Mucosa of gallbladder (tissue), 1 donor: Measurements from ENCODE around the gene ACR. TPM values are rescaled to one million over a fixed set of nuclear protein-coding genes. Genes with fewer than 3 reads are reported as not detected.
"Not testable (repeated sequence)": the region's sequence is repeated elsewhere in the genome, so short reads cannot be mapped to it uniquely, and the experiment has no call there.

ENCODE experiments used
- DNase-seq: peaks from one replicate; pipeline ENCODE4 v3.0.0-alpha.2; 2020; ENCODE audit warnings: low spot score
- total RNA-seq: library from RNA; stranded (reverse); gene quantifications from one replicate; pipeline ENCODE4 v1.2.1, GENCODE V29; 2021
- donor health status: DM: no; HTN: no; CAD: no.

The ACR gene
- total RNA-seq, 1 donor from 2014 or later, result 0.92 TPM

DNA sequence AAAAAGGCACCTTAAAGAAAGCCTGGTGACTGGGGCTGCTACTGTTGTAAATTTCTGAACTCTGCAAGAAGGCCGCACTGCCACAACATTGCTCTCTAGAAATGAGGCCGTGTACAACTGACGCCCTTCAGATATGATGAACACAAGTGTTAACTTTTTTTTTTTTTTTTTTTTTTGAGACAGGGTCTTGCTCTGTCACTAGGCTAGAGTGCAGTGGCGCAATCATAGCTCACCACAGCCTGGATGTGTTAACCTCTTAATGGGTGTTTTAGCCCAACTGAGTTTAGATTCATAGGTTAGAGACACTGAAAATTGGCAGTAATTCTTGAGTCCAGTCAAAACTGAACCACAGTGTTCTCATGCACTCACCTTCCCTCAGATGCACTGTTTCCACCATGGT lies 42.2 kb downstream of the ACR start:
- not testable (repeated sequence) for DNase-seq

DNA sequence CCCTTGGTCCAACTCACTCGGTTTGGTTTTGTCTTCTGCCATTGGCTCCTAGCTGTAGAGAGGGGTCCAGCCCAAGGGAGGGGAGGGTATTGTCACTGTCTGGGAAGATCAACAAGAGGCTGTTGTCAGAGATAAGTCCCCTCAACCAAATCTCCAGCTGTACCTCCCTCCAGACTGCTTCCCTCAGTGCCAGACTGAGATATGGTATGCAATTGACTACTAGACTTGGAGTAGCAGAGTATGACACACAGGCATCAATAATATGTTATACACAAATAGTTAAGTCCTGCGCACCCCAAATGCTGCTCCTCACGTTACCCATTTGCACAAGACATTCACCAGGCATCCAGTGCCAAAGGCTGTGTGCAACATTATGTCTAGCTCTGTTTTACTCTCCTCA lies 44.2 kb downstream of the ACR start:
- not testable (repeated sequence) for DNase-seq

DNA sequence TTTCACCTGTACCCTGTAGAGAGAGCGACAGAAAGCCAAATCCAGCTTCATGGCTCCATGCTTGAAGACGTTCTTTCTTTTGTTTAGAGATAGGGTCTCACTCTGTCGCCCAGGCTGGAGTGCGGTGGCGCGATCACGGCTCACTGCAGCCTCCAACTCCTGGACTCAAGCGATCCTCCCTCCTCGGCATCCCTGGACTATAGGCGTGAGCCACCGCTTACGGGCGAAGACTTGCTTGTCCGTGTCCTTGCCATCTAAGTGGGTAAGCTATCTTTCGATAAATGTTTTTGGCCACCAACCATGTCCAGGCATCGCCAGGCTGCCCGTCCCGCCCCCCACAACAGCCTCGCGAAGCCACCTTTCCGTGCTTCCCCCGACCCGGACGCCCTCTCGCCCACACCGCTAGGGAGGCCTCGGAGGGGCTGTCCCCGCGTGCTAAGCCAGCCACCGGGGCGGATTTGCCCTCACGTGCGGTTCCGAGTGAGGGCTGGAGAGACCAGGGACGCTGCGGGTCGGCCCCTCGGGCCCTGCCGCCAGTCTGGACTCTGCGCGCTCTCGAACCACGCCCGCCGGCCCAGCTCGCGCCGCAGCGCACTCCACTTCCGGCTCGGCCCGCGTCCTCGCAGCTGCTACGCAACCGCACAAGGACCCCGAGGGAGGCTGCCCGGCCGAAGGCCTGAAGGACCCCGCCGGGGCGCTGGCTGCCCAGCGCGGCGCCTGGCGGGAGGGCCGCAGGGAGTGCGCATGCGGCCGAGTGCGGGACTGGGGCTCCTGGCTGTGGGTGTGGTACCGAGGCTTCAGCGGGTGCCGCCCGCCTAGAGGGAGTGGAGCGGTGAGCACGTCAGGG lies 45.3 kb downstream of the ACR start, which contains the start of gene RABL2B:
TSS of gene RABL2B (minus strand) at position 604 of the 847 bp plus-strand sequence. CDS start 1,342 bp downstream, outside the sequence.
- DNase-seq, result peak; percentile 89

DNA sequence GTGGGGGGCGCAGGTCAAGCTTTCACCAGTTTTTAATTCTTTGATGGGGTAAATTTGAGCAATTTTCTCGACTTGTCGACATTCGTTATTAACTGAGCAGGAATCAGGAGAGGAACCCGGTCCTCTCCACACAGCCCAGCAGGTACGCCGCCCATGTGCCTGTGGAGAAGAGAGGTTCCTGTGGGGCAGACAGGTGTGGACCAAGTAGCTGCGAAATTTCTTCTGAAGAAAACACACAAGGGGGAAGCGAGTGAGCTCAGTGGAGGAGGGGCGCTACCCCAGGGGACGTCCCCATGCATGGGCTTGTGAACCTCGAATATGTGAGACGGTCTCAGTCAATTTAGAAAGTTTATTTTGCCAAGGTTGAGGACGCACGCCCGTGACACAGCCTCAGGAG lies 45.9 kb downstream of the ACR start:
- not testable (repeated sequence) for DNase-seq

DNA sequence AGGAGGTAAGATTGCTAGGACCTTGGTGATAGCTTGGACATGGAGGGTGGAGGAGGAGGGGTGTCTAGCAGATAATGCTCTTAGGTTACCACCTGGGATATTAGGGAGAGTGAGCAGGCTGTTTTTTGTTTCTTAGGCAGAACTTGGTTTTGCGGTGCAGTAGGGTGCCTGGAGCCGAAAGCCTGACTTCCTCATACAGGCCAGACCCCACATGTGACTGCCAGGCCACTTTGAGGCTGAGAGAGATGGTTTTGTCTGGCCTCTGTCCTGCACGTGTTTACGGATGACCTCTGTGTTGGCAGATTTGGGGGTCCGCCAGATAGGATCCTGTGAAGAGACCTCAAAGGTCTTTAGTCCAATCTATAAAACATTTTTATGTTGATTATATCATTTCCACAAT lies 47.3 kb downstream of the ACR start:
- DNase-seq, result not testable (repeated sequence)

DNA sequence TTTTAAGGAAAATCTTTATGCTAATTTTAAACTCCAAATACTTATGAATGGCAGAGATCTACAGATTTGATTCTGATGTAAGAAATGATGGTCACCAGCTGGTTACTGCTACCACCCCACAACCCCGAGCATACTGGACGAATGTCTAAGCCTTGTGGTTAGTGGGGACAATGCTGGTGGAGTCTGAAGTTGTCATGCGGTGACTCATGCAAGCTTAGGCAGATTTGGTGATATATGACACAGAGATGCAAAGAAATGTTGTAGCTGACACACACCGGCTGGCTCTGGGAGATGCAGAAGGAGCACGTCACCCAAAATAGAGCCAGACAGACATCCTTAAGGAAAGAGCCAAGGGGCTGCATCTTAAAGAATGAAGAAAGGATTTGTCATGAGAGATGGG lies 48.9 kb downstream of the ACR start:
- not testable (repeated sequence) for DNase-seq

Other genes starting within 250 kb of the ACR start
- gene LMF2, start 230.5 kb upstream of the ACR start, total RNA-seq, result 89.1 TPM
- gene NCAPH2, start 230.0 kb upstream of the ACR start, total RNA-seq, result 35.2 TPM
- gene SCO2, start 212.6 kb upstream of the ACR start, total RNA-seq, result 1.3 TPM
- 34.8 TPM for gene TYMP, start 208.2 kb upstream of the ACR start, total RNA-seq
- 0.17 TPM for gene KLHDC7B, start 192.3 kb upstream of the ACR start, total RNA-seq
- gene SYCE3, start 175.3 kb upstream of the ACR start, total RNA-seq, result not detected
- 32.4 TPM for gene CPT1B, start 159.8 kb upstream of the ACR start, total RNA-seq
- gene CHKB, start 155.4 kb upstream of the ACR start, total RNA-seq, result 106 TPM
- 0.89 TPM for gene MAPK8IP2, start 137.4 kb upstream of the ACR start, total RNA-seq
- gene ARSA, start 110.1 kb upstream of the ACR start, total RNA-seq, result 113 TPM
- gene SHANK3, start 65.4 kb upstream of the ACR start, total RNA-seq, result 21.8 TPM
- gene RABL2B, start 45.4 kb downstream of the ACR start, total RNA-seq, result 38.3 TPM